Stomach smooth muscle (tissue), 2 donors: ENCODE measurements around the gene SELENON.

ENCODE experiments used
- H3K27ac ChIP-seq: one replicate; pipeline ENCODE4 v1.7.0; 2013; ENCODE audit warnings: mild to moderate bottlenecking, low read length, inconsistent platforms
- H3K27me3 ChIP-seq, 2 donors: one replicate each; pipeline ENCODE4 v1.7.0; 2013; ENCODE audit warnings: low read length in 2 of 2; ENCODE audit not compliant: insufficient read depth in 2 of 2, control insufficient read depth in 1 of 2
- H3K36me3 ChIP-seq, 2 donors: one replicate each; pipeline ENCODE4 v1.7.0; 2013; ENCODE audit warnings: low read length in 2 of 2; ENCODE audit not compliant: control insufficient read depth in 2 of 2, insufficient read depth in 2 of 2
- H3K4me1 ChIP-seq: one replicate; pipeline ENCODE4 v1.7.0; 2013; ENCODE audit warnings: low read length; ENCODE audit not compliant: control insufficient read depth, insufficient read depth
- H3K4me3 ChIP-seq, 2 donors: one replicate each; pipeline ENCODE4 v1.7.0; 2013; ENCODE audit warnings: low read length in 2 of 2
- H3K9ac ChIP-seq, 2 donors: one replicate each; pipeline ENCODE4 v1.7.0; 2013; ENCODE audit warnings: low read length in 2 of 2, mild to moderate bottlenecking in 1 of 2
- H3K9me3 ChIP-seq, 2 donors: one replicate each; pipeline ENCODE4 v1.7.0; 2013; ENCODE audit warnings: low read length in 2 of 2; ENCODE audit not compliant: control insufficient read depth in 2 of 2
- donor health status: healthy.
- donor health status: Pancreatic carcinoma.

Gene SELENON

DNA sequence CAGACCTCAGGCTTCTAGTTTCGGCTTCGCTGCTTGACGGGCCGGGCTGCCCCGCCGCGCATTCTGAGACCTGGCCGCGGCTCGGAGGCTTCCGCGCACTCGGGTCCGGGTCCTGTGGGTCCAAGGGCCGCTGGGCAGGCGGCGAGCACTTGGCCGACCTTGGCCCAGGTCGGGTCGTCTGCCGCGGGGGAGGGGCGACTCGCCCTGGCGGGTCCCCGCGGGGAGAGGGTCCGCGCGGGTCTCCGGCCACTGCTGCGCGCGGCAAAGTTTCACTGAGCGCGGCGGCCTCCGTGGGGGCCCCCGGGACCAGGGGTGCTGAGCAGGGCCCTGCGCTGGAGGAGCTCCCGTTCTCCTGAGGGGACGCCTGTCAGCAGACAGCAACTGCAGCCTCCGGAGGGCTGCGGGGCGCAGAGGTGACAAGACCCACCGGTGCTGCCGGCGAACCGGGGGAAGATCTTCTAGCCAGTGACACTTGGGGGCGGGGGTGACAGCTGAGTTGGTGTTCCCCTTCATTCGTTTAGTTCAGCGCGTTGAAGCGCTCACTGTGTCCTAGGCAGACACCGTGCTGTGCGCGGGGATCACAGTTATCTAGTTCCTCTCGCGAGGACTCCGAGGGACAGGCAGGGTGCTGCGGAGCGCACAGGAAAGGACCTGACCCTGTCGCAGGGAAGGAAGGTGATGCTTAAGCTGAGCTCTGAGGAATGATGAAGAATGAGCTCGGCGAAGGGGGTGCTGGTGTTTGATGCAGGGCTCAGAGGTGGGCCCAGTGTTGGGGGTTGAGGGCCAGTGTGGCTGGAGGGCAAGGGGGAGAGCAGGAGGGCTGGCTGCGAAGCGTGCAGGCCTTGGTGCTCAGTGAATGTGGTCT, 20.5 kb downstream of the SELENON start:
- no peaks in the 10 kb centered on the region for H3K27me3 ChIP-seq
- peak overlapping the region; percentile 85 to 90 for H3K9ac ChIP-seq
- no peaks in the 10 kb centered on the region for H3K9me3 ChIP-seq
- H3K36me3 ChIP-seq = peaks cover 3 to 9% of the 10 kb centered on the region in 2 donors
- H3K4me3 ChIP-seq = peak overlapping the region; percentile 83 to 93
- H3K4me1 ChIP-seq = peaks cover 31% of the 10 kb centered on the region
- peak overlapping the region; percentile 80 for H3K27ac ChIP-seq

DNA sequence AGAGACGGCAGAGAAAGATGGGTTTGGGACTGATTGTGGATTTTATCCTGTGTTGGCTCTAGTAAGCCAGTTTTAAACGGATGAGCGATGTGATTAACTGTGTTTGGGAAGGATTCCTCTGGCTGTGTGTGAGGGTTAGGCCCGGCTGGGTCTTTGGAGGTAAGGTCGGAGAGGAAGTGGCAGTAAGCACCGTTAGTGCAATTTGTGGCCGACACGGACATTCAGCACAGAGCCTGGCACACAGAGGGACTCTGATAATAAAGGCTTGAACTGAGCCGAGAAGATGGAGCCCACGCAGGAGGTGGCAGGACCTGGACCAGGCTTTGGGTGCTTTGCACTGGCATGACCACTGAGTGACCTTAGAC, 21.1 kb downstream of the SELENON start:
- peaks cover 31% of the 10 kb centered on the region for H3K4me1 ChIP-seq
- peak overlapping the region; percentile 85 to 90 for H3K9ac ChIP-seq
- no peak overlapping the region for H3K27ac ChIP-seq
- no peaks in the 10 kb centered on the region for H3K9me3 ChIP-seq
- peaks cover 3 to 10% of the 10 kb centered on the region in 2 donors for H3K36me3 ChIP-seq
- peak overlapping the region; percentile 83 to 93 for H3K4me3 ChIP-seq
- no peaks in the 10 kb centered on the region for H3K27me3 ChIP-seq

DNA sequence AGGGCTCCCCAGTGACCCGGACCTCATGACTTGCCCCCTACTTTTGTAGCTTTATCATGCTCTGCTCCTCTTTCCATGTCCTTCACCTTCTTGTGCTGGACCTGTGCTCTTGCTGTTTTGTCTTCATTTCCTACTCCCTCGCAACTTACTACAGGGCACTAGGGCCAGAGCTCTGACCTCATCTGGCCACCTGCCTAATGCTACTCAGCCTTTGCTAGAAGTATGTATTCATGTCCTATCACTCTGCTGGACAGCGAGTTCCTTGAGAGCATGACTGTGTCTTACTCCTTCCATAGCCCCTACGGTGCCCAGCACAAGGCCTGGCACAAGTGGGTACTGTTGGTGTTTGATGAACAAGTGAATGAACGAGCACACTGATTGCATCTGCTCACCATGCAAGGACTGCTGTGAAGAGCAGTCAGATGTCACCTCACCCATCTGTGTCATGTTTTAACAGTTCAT, 21.7 kb downstream of the SELENON start:
- Histone ChIP-seq H3K4me1 (peaks cover 28% of the 10 kb centered on the region), H3K9ac (peak overlapping the region; percentile 85 to 90), H3K27ac (no peak overlapping the region), H3K36me3 (peaks cover 7 to 16% of the 10 kb centered on the region in 2 donors), H3K9me3 (no peaks in the 10 kb centered on the region), H3K4me3 (peak overlapping the region; percentile 83 to 93), H3K27me3 (no peaks in the 10 kb centered on the region)

DNA sequence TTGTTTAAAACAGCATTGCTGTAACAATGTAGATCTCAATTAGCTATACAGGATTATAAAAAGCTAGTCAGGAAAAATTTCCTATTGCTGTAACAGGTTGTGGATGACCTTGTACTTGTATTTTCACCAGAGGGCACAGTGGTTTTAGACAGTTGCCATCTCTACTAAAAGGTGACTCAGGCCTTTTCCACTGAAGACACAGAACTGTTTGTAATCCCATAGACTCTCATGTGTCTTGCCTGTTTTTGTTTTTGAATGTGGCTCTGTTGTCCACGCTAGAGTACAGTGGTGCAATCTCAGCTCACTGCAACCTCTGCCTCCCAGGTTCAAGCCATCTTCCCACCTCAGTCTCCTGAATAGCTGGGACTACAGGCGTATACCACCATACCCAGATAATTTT, 25.6 kb downstream of the SELENON start:
- Histone ChIP-seq H3K4me1 (peaks cover 14% of the 10 kb centered on the region), H3K9ac (no peak overlapping the region), H3K27me3 (no peaks in the 10 kb centered on the region), H3K4me3 (no peak overlapping the region), H3K36me3 (peaks cover 36 to 45% of the 10 kb centered on the region in 2 donors), H3K27ac (no peak overlapping the region), H3K9me3 (no peaks in the 10 kb centered on the region)

DNA sequence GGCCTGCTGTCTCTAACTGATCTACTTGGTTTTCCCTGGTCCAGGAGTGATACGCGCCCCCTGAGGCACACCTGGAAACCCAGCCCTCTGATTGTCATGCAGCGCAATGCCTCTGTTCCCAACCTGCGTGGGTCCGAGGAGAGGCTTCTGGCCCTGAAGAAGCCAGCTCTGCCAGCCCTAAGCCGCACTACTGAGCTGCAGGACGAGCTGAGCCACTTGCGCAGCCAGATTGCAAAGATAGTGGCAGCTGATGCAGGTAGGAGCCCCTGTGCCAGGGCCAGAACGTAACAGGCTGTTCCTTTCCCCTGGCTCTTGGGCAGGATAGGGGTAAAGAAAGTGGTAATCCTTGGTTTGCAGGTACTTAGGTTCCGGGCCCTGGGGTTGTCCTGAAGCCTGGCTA, 26.6 kb downstream of the SELENON start:
- Histone ChIP-seq H3K9me3 (no peaks in the 10 kb centered on the region), H3K4me3 (no peak overlapping the region), H3K4me1 (peaks cover 5% of the 10 kb centered on the region), H3K27ac (no peak overlapping the region), H3K36me3 (peaks cover 41 to 54% of the 10 kb centered on the region in 2 donors), H3K9ac (no peak overlapping the region), H3K27me3 (no peaks in the 10 kb centered on the region)

DNA sequence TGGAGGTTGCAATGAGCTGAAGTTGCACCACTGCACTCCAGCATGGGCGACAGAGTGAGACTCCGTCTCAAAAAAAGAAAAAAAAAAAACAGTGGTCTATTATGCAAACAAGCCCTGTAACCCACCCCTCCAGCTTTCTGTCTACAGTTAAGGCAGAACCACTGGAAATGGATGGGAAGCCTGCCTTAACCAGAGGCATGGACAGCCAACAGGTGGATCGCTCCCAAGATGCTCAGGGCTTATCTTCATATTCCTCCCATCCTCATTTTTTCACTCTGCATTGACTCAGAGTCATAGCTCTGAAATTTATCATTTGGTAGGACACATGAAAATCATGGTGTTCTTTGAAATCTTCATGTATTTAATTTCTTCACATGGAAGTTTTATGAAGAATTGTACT, 28.5 kb downstream of the SELENON start:
- Histone ChIP-seq H3K36me3 (peaks cover 52 to 70% of the 10 kb centered on the region in 2 donors), H3K9ac (no peak overlapping the region), H3K4me1 (no peaks in the 10 kb centered on the region), H3K27ac (no peak overlapping the region), H3K9me3 (no peaks in the 10 kb centered on the region), H3K27me3 (no peaks in the 10 kb centered on the region), H3K4me3 (no peak overlapping the region)

DNA sequence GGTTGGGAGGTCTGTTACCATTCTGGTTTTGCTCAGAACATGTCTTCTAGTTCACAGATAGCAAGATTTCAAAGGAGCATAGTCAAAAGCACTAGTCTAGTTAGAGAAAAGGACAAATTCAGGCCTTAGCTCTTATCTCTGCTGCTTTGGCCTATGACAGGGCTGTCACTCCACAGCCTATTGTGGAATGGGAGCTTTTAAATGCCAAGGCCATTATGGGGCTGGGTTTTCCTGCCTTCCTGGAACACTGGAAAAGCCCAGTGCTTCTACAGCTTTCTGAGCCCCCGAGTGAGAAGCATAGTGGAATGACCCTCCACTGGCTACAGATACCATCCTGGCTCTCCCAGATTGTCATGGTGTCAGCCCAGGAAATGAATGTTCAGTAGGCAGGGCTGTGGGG, 29.1 kb downstream of the SELENON start:
- Histone ChIP-seq H3K9me3 (no peaks in the 10 kb centered on the region), H3K27me3 (no peaks in the 10 kb centered on the region), H3K27ac (no peak overlapping the region), H3K36me3 (peaks cover 56 to 73% of the 10 kb centered on the region in 2 donors), H3K4me3 (no peak overlapping the region), H3K4me1 (no peaks in the 10 kb centered on the region), H3K9ac (no peak overlapping the region)

DNA sequence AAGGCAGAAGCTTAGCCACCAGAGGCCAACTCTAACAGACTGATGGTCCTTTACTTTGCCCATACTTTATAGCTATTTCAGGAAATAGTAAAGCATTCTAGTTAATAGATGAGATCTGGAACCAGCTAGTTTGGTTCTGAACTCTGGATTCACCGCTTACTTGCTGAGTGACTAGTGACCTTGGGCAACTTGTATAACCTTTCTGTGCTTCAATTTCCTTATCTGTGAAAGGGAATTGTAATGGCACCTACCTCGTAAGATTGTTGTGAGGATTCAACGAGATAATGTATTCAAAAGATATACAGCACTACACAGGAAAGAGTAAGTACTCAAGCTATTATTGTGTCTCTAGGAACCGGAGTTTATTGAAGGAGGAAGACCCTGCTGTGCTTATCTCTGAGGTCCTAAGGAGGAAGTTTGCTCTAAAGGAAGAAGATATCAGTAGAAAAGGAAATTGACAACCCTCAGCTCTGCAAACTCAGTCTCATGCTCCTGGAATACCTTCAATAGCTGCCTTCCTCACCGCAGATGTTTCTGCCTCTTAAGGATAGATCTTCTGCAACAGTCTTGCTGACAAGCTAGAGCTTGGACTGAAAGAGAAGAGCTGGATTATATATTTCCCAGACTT, 31.7 kb downstream of the SELENON start:
- Histone ChIP-seq H3K4me3 (no peak overlapping the region), H3K36me3 (peaks cover 61 to 64% of the 10 kb centered on the region in 2 donors), H3K9me3 (no peaks in the 10 kb centered on the region), H3K27ac (no peak overlapping the region), H3K27me3 (no peaks in the 10 kb centered on the region), H3K9ac (no peak overlapping the region), H3K4me1 (no peaks in the 10 kb centered on the region)

DNA sequence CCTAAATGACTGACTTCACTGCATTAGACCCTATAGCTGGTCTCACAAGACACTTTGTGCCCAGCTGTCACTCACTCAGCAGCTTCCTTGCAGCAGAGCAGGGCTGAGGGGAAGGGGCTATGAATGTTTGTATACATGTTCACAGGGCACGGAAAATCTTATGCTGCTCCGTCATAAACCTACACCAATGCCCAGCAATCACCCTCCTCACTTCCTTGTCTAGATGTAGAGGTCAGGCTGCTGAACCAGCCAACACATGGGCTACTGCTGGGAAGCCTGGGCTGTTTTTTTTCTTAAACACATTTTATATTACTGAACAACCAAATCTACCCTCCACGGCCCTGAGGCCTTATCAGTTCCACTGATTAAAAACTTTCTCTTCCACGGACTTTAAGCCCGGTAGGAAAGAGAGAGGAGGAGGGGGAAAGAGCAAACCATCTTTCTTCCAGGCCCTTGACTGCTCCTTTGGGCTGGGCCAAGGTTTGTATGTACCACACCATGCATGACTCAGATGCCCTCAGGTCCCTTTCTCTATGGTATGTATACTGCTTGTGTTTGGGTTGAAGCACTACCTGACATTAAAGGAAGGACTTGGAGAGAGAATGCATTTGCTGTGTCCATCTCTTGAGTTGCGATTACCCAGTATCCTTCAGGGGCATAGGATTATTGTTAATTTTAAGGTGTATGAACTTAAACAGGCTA, 32.5 kb downstream of the SELENON start:
- Histone ChIP-seq H3K36me3 (peaks cover 57 to 63% of the 10 kb centered on the region in 2 donors), H3K9me3 (no peaks in the 10 kb centered on the region), H3K9ac (no peak overlapping the region), H3K27me3 (no peaks in the 10 kb centered on the region), H3K4me1 (no peaks in the 10 kb centered on the region), H3K27ac (no peak overlapping the region), H3K4me3 (no peak overlapping the region)

DNA sequence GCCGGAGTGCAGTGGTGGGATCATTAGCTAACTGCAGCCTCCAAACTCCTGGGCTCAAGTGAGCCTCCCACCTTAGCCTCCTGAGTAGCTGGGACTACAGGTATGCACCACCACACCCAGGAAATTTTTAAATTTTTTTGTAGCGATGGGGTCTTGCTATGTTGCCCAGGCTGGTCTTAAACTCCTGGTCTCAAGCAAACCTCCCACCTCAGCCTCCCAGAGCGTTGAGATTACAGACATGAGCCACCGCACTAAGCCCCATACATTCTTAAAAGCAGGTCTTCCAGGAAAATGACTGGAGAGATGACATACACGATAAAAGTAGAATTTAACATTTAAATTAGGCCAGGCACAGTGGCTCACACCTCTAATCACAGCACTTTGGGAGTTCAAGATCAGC, 33.2 kb downstream of the SELENON start:
- no peak overlapping the region for H3K4me3 ChIP-seq
- H3K27me3 ChIP-seq = no peaks in the 10 kb centered on the region
- H3K36me3 ChIP-seq = peaks cover 53 to 57% of the 10 kb centered on the region in 2 donors
- H3K27ac ChIP-seq = no peak overlapping the region
- H3K9me3 ChIP-seq = no peaks in the 10 kb centered on the region
- H3K9ac ChIP-seq = no peak overlapping the region
- no peaks in the 10 kb centered on the region for H3K4me1 ChIP-seq
